Measurements from ENCODE around the gene ACTR5. TPM values are rescaled to one million over a fixed set of nuclear protein-coding genes. Genes with fewer than 3 reads are reported as not detected.

ACTR5 gene
- total RNA-seq, 1 experiment from 2014 or later = 12.9 TPM

DNA sequence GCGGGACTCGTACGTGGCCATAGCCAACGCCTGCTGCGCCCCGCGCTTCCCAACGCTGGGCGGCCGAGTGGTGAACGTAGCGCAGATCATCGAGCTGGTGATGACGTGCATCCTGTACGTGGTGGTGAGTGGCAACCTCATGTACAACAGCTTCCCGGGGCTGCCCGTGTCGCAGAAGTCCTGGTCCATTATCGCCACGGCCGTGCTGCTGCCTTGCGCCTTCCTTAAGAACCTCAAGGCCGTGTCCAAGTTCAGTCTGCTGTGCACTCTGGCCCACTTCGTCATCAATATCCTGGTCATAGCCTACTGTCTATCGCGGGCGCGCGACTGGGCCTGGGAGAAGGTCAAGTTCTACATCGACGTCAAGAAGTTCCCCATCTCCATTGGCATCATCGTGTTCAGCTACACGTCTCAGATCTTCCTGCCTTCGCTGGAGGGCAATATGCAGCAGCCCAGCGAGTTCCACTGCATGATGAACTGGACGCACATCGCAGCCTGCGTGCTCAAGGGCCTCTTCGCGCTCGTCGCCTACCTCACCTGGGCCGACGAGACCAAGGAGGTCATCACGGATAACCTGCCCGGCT is 20.6 kb upstream of the ACTR5 start:
- no peak overlapping the region for H3K4me3 Mint-ChIP-seq (ENCODE audit: low read depth, unreplicated experiment)
- no TSS peak for BruUV-seq (replicated peaks)
- H3K27ac Mint-ChIP-seq (ENCODE audit: unreplicated experiment) = no peak overlapping the region
- CTCF ChIA-PET = no interaction called here
- H3K4me1 Mint-ChIP-seq (ENCODE audit: low read depth, unreplicated experiment) = peaks cover 22% of the 10 kb centered on the region
- intact Hi-C loops (cut with micrococcal nuclease; ENCODE audit: unreplicated experiment) = no loop called here
- DNase-seq = no peak
- H3K9me3 Mint-ChIP-seq (ENCODE audit: low read depth, unreplicated experiment) = no peaks in the 10 kb centered on the region
- H3K27me3 Mint-ChIP-seq (ENCODE audit: unreplicated experiment) = peaks cover 100% of the 10 kb centered on the region
- peaks cover 13% of the 10 kb centered on the region for H3K36me3 Mint-ChIP-seq (ENCODE audit: insufficient read depth, unreplicated experiment)
- TF ChIP-seq, protein P1, sequence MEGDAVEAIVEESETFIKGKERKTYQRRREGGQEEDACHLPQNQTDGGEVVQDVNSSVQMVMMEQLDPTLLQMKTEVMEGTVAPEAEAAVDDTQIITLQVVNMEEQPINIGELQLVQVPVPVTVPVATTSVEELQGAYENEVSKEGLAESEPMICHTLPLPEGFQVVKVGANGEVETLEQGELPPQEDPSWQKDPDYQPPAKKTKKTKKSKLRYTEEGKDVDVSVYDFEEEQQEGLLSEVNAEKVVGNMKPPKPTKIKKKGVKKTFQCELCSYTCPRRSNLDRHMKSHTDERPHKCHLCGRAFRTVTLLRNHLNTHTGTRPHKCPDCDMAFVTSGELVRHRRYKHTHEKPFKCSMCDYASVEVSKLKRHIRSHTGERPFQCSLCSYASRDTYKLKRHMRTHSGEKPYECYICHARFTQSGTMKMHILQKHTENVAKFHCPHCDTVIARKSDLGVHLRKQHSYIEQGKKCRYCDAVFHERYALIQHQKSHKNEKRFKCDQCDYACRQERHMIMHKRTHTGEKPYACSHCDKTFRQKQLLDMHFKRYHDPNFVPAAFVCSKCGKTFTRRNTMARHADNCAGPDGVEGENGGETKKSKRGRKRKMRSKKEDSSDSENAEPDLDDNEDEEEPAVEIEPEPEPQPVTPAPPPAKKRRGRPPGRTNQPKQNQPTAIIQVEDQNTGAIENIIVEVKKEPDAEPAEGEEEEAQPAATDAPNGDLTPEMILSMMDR (IDR thresholded peaks at IDR 0.05; ENCODE audit: unreplicated experiment) = no peak

DNA sequence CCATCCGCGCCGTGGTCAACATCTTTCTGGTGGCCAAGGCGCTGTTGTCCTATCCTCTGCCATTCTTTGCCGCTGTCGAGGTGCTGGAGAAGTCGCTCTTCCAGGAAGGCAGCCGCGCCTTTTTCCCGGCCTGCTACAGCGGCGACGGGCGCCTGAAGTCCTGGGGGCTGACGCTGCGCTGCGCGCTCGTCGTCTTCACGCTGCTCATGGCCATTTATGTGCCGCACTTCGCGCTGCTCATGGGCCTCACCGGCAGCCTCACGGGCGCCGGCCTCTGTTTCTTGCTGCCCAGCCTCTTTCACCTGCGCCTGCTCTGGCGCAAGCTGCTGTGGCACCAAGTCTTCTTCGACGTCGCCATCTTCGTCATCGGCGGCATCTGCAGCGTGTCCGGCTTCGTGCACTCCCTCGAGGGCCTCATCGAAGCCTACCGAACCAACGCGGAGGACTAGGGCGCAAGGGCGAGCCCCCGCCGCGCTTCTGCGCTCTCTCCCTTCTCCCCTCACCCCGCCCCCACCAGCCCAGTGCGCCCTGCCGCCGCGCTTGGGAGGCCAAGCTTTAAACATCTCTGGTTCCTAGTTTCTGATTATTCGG is 20.0 kb upstream of the ACTR5 start:
- H3K27ac Mint-ChIP-seq (ENCODE audit: unreplicated experiment) = no peak overlapping the region
- CTCF ChIA-PET = no interaction called here

DNA sequence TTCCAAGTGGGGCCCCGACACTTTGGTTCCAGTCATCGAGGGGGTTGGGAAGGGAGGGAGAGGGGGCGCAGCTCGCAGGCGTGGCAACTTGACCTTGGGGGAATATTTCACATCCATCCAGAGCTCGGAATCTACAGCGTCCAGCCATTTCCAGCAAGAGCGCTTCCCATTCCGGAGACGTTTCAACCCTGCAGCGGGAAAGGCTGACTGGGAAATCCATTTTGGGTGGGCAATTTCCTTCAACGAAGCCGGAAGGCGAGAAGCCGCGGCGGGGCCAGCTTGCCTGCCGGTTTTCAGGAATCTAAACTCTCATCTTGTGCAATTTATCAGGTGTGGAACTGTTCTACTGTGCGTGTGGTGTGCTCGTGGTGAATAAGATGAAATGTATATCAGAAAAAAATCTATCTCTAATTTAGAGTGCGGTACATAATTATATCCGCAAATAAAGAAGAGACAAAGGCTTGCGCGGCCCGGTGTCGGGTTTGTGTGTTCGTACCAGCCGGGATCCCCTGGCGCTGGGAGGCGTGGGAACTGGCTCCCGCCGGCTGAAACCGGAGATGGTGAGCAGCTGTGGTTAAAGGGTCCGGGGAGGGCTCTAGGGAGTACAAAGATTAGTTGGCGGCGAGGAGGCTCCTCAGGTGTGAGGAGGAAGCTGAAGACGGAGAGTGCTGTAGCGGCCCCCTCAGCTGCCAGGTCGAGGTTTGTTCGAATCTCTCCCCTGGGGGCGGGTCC is 19.2 kb upstream of the ACTR5 start:
- intact Hi-C loops (cut with micrococcal nuclease; ENCODE audit: unreplicated experiment) = no loop called here
- Mint-ChIP-seq H3K27me3 (ENCODE audit: unreplicated experiment) (peaks cover 100% of the 10 kb centered on the region), H3K27ac (ENCODE audit: unreplicated experiment) (no peak overlapping the region), H3K36me3 (ENCODE audit: insufficient read depth, unreplicated experiment) (peaks cover 13% of the 10 kb centered on the region), H3K9me3 (ENCODE audit: low read depth, unreplicated experiment) (no peaks in the 10 kb centered on the region), H3K4me1 (ENCODE audit: low read depth, unreplicated experiment) (peaks cover 22% of the 10 kb centered on the region), H3K4me3 (ENCODE audit: low read depth, unreplicated experiment) (no peak overlapping the region)
- no peak for DNase-seq
- CTCF ChIA-PET = interaction anchor here (0.6 to 1.1 kb wide), 2 partner anchors 24 to 78 kb away, joined by 3 to 4 read pairs; no protein-coding TSS in a partner anchor
- no TSS peak for BruUV-seq (replicated peaks)
- TF ChIP-seq, protein P1 (IDR thresholded peaks at IDR 0.05; ENCODE audit: unreplicated experiment) = no peak

More for the DNA sequence above, 20.0 kb upstream of the ACTR5 start:
- Mint-ChIP-seq H3K36me3 (ENCODE audit: insufficient read depth, unreplicated experiment) (peaks cover 13% of the 10 kb centered on the region), H3K4me1 (ENCODE audit: low read depth, unreplicated experiment) (peaks cover 22% of the 10 kb centered on the region), H3K9me3 (ENCODE audit: low read depth, unreplicated experiment) (no peaks in the 10 kb centered on the region), H3K27me3 (ENCODE audit: unreplicated experiment) (peaks cover 100% of the 10 kb centered on the region), H3K4me3 (ENCODE audit: low read depth, unreplicated experiment) (no peak overlapping the region)
- intact Hi-C loops (cut with micrococcal nuclease; ENCODE audit: unreplicated experiment) = no loop called here
- TF ChIP-seq, protein P1 (IDR thresholded peaks at IDR 0.05; ENCODE audit: unreplicated experiment) = no peak
- BruUV-seq (replicated peaks) = no TSS peak
- no peak for DNase-seq

DNA sequence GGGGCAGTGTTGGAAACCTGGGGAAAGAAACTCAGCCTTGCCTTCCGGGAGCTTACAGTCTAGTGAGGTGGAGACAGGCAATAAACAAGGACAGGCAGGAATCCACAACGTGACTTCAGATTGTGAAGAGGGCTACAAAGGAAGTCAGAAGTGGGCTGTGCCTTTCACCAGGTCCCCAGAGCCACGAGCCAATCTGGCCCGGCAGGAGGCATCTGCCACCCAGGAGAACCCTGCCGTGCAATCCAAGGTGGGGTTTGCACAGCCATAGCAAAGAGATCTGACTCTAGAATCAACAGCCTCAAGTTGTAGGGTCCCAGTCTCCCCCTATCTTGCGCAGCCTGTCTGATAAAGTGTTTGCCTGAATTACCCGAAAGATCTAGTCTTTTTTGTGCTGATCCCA is 18.5 kb upstream of the ACTR5 start:
- no peak for DNase-seq
- H3K4me1 Mint-ChIP-seq (ENCODE audit: low read depth, unreplicated experiment) = peaks cover 22% of the 10 kb centered on the region
- CTCF ChIA-PET = interaction anchor here (1.1 kb wide), 1 partner anchor 79 kb away, joined by 4 read pairs; no protein-coding TSS in a partner anchor
- H3K9me3 Mint-ChIP-seq (ENCODE audit: low read depth, unreplicated experiment) = no peaks in the 10 kb centered on the region
- peak overlapping the region; percentile 40 for H3K27ac Mint-ChIP-seq (ENCODE audit: unreplicated experiment)
- peaks cover 13% of the 10 kb centered on the region for H3K36me3 Mint-ChIP-seq (ENCODE audit: insufficient read depth, unreplicated experiment)
- peaks cover 100% of the 10 kb centered on the region for H3K27me3 Mint-ChIP-seq (ENCODE audit: unreplicated experiment)
- TF ChIP-seq, protein P1 (IDR thresholded peaks at IDR 0.05; ENCODE audit: unreplicated experiment) = no peak
- no TSS peak for BruUV-seq (replicated peaks)
- intact Hi-C loops (cut with micrococcal nuclease; ENCODE audit: unreplicated experiment) = loop anchor here (5.0 kb wide), 2 partner anchors 82 to 163 kb away; no protein-coding TSS in a partner anchor
- H3K4me3 Mint-ChIP-seq (ENCODE audit: low read depth, unreplicated experiment) = peak overlapping the region; percentile 58
